ENCODE data around the gene MAP2K5. TPM values are rescaled to one million over a fixed set of nuclear protein-coding genes. Genes with fewer than 3 reads are reported as not detected.
A peak's percentile ranks its signal among the peaks of the same experiment; 100 is the strongest.

Gene MAP2K5
- total and polyA plus RNA-seq, 2 experiments from 2014 or later, result 6.8 to 13.6 TPM

DNA sequence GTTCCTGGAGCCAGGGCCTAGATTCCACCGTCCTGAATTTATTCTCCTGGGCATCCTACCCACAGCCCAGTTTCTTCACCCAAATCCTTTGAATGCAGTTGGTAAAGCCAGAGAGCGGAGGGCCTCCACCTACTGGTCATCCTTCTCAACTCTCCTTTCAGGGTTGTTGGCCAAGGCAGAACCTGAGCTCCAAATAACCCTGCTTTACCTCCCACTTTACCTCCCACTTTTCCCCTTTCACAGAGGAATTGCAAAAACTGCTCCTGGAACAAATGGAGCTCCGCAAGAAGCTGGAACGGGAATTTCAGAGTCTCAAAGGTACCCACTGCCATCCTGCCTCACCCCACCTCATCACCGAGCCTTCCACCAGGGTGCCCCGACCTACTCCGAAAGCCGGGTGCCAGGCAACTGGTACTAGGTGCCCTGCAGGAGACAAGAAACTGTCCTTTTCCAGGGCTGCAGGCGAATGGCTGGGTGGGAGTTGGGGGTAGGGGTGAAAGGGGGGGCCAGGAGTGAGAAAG lies 289.6 kb downstream of the MAP2K5 start:
- Histone ChIP-seq H3K4me3 (no peak overlapping the region), H3K27me3 (peaks cover 100% of the 10 kb centered on the region), H3K9me3 (ENCODE audit: low read depth) (no peaks in the 10 kb centered on the region), H3K36me3 (no peaks in the 10 kb centered on the region), H3K27ac (no peak overlapping the region), H3K4me1 (ENCODE audit: low read depth) (peaks cover 19% of the 10 kb centered on the region)
- TF ChIP-seq, protein P1, sequence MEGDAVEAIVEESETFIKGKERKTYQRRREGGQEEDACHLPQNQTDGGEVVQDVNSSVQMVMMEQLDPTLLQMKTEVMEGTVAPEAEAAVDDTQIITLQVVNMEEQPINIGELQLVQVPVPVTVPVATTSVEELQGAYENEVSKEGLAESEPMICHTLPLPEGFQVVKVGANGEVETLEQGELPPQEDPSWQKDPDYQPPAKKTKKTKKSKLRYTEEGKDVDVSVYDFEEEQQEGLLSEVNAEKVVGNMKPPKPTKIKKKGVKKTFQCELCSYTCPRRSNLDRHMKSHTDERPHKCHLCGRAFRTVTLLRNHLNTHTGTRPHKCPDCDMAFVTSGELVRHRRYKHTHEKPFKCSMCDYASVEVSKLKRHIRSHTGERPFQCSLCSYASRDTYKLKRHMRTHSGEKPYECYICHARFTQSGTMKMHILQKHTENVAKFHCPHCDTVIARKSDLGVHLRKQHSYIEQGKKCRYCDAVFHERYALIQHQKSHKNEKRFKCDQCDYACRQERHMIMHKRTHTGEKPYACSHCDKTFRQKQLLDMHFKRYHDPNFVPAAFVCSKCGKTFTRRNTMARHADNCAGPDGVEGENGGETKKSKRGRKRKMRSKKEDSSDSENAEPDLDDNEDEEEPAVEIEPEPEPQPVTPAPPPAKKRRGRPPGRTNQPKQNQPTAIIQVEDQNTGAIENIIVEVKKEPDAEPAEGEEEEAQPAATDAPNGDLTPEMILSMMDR (IDR thresholded peaks at IDR 0.05; ENCODE audit: low read depth, low read length), result peak; percentile 51
- peak in 1 of 2 donors; percentile 56 for DNase-seq (ENCODE audit: low read depth in 1 of 2, low spot score in 1 of 2)

DNA sequence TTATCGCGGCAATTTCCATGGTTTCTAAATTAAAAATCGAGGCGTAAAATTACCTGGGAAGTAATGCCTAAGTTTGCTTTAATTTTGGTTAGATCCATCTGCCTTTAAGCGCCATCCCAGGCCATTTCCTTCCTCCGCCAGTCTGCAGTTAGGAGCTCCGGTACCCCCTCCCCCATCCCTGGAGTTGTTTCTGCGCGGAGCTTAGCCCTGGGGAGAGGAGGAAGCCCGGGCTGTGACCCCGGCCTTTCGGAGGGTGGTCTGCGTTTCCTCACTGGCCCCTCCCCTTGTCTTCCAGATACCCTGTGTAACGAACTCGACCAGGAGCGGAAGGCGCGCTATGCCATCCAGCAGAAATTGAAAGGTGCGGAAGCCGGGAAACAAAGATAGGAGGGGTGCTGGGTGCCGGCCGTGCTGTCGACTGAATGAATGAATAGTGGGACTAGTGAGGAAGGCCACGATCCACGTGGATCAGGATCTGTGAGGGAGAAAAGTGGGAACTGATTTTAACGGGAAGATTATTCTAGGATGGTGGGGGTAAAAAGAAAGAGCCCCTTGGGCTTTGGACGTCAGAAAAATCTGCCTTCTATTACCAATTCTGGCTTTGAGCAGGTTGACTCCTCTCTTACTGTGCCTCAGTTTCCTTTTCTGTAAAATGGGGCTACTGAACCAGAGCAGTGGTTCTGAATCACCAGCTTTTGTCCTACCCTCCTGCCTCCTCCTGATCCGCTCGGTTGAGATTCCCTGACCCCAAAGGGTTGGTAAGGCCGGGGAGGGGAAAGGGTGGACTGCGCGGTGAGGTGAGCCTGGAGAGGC lies 290.6 kb downstream of the MAP2K5 start:
- no peaks in the 10 kb centered on the region for H3K9me3 ChIP-seq (ENCODE audit: low read depth)
- peak in 1 of 2 donors; percentile 58 for DNase-seq (ENCODE audit: low read depth in 1 of 2, low spot score in 1 of 2)
- peaks cover 100% of the 10 kb centered on the region for H3K27me3 ChIP-seq
- TF ChIP-seq, protein P1 (IDR thresholded peaks at IDR 0.05; ENCODE audit: low read depth, low read length), result no peak
- H3K4me3 ChIP-seq, result peak overlapping the region; percentile 13
- no peak overlapping the region for H3K27ac ChIP-seq
- H3K36me3 ChIP-seq, result no peaks in the 10 kb centered on the region
- H3K4me1 ChIP-seq (ENCODE audit: low read depth), result peaks cover 17% of the 10 kb centered on the region

DNA sequence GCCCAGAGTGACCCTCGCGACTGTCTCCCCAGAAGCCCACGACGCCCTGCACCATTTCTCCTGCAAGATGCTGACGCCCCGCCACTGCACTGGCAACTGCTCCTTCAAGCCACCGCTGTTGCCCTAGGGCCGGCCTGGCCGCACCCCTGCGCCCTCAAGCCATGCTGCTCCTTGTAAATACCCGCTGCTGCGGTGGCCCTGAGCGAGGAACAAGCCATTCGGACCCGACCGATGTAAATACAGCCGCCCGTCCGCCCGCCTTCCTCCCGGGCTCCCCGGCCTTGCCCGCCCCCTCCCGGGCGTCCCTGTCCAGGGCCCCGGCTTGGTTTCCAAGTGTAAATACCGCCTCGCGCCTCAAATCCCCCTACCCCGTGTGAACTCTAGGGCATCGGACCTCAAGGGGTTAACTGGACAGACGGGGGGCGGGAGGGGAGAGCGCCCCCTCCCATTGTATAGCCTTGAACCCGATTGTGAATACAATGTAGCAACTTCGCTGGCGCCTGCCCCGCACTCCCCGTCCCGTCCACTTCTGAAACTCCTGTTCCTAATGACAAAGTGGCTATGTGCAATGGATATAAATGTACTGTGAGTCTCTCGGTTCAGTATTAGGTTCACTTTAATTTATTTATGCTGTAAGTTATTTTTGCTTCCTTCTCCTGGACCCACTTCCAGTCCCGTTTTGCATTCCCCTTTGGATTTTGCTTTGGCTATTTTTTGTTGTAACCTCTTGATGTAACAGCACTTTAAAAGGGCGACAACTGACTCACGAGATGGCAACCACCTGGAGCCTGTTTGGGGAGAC lies 291.4 kb downstream of the MAP2K5 start:
- Histone ChIP-seq H3K4me3 (peak overlapping the region; percentile 10), H3K36me3 (no peaks in the 10 kb centered on the region), H3K4me1 (ENCODE audit: low read depth) (peaks cover 20% of the 10 kb centered on the region), H3K27ac (no peak overlapping the region), H3K9me3 (ENCODE audit: low read depth) (no peaks in the 10 kb centered on the region), H3K27me3 (peaks cover 100% of the 10 kb centered on the region)
- TF ChIP-seq, protein P1 (IDR thresholded peaks at IDR 0.05; ENCODE audit: low read depth, low read length), result peak; percentile 49
- DNase-seq (ENCODE audit: low read depth in 1 of 2, low spot score in 1 of 2), result peak; percentile 47 to 72

DNA sequence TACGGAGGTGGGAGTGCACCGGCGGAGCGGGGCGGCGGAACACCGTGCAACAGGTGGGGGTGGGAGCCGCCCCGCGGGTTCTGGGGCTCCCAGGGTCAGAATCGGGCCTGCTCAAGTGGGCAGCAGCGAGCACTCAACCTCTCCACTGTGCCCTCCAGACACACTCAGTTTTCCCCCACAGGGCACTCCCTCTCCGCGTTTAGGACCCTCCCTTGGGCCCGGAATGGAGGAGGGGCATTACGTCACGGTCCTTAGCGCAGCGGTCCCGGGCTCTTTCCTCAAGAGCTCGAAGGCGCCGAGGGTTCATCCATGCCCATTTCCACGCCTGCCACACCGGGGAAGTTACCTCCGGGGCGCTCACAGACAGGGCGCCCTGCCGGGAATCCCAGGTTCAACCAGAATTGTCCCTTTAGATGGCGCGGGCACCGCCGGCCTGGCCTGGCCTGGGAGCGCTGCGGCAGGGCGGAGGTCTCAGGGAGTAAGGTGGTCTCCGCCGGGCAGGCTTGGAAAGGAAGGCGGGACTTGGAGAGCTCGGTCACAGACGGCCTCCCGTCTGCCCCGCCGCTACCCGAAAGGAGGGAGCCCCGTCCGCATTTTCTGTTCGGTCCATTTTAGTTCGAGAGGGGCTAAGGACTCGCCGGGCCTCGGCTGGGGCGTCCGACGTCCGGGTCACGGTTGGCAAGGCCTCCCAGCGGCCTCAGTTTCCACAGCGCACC lies 292.2 kb downstream of the MAP2K5 start:
- no peak for DNase-seq (ENCODE audit: low read depth in 1 of 2, low spot score in 1 of 2)
- Histone ChIP-seq H3K27ac (no peak overlapping the region), H3K27me3 (peaks cover 93% of the 10 kb centered on the region), H3K4me1 (ENCODE audit: low read depth) (peaks cover 27% of the 10 kb centered on the region), H3K4me3 (peak overlapping the region; percentile 10), H3K36me3 (no peaks in the 10 kb centered on the region), H3K9me3 (ENCODE audit: low read depth) (no peaks in the 10 kb centered on the region)
- TF ChIP-seq, protein P1 (IDR thresholded peaks at IDR 0.05; ENCODE audit: low read depth, low read length), result no peak

Data from cardiac muscle cell (in vitro differentiated cells and primary cell).